Measurements from ENCODE around the gene TEX22. TPM values are rescaled to one million over a fixed set of nuclear protein-coding genes. Genes with fewer than 3 reads are reported as not detected.

The TEX22 gene
- total RNA-seq, 4 donors from 2014 or later, result 0.57 TPM; not detected in 3

DNA sequence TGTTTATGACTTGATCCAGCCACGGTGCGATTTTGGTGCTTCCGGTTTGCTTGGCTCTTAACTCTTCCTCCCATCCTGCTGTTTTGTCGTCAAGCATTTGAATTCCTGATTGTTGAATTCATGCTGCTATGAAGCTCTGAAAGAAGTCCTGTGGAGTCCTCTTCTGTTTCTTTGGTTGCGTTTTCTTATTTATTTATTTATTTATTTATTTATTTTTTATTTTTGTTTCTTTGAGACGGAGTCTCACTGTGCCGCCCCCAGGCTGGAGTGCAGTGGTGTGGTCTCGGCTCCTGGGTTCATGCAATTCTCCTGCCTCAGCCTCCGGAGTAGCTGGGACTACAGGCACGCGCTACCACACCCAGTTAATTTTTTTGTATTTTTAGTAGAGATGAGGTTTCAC, 18.3 kb downstream of the TEX22 start:
- no peak for DNase-seq
- WGBS, 2 donors, result 95% methylated on average over 11 of the region's 11 CpGs
- H3K36me3 ChIP-seq, result no peaks in the 10 kb centered on the region
- H3K9me3 ChIP-seq, result no peaks in the 10 kb centered on the region
- intact Hi-C loops (cut with DNase I), result no loop called here
- H3K4me3 ChIP-seq, result no peak overlapping the region
- H3K27ac ChIP-seq, result no peak overlapping the region
- H3K4me1 ChIP-seq, result peaks cover 33 to 51% (median 40%) of the 10 kb centered on the region in 3 donors
- peaks cover 0 to 20% (median 0%) of the 10 kb centered on the region in 4 donors for H3K27me3 ChIP-seq
- TF ChIP-seq, protein P1, sequence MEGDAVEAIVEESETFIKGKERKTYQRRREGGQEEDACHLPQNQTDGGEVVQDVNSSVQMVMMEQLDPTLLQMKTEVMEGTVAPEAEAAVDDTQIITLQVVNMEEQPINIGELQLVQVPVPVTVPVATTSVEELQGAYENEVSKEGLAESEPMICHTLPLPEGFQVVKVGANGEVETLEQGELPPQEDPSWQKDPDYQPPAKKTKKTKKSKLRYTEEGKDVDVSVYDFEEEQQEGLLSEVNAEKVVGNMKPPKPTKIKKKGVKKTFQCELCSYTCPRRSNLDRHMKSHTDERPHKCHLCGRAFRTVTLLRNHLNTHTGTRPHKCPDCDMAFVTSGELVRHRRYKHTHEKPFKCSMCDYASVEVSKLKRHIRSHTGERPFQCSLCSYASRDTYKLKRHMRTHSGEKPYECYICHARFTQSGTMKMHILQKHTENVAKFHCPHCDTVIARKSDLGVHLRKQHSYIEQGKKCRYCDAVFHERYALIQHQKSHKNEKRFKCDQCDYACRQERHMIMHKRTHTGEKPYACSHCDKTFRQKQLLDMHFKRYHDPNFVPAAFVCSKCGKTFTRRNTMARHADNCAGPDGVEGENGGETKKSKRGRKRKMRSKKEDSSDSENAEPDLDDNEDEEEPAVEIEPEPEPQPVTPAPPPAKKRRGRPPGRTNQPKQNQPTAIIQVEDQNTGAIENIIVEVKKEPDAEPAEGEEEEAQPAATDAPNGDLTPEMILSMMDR (IDR thresholded peaks at IDR 0.05), result no peak
- TF ChIP-seq POLR2A (IDR thresholded peaks at IDR 0.05), result no peak

DNA sequence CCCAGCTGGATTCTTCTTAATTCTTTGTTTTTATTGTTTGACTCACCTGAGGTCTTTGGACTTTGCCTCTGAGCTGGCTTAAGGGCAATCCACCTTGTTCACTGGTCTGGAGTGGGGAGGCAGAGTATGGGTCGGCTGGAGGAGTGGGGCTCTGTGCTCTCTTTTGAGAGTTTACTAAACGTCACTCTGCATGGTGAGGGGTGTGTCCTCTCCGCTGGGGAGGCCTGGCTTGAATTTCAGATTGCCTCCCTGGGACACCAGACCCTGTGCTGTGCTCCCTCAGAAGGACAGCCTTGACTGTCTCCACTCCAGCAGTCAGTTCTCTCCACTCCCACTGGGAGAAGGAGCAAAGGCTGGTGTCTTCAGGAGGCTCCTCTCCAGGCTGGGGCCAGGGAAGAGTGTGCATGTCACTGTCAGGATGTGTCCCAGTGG, 19.4 kb downstream of the TEX22 start:
- DNase-seq, result no peak
- TF ChIP-seq, protein P1 (IDR thresholded peaks at IDR 0.05), result no peak
- TF ChIP-seq POLR2A (IDR thresholded peaks at IDR 0.05), result no peak
- peaks cover 0 to 9% (median 0%) of the 10 kb centered on the region in 4 donors for H3K27me3 ChIP-seq
- H3K4me3 ChIP-seq, result no peak overlapping the region
- no peaks in the 10 kb centered on the region for H3K36me3 ChIP-seq
- peaks cover 38 to 56% (median 42%) of the 10 kb centered on the region in 3 donors for H3K4me1 ChIP-seq
- H3K9me3 ChIP-seq, result no peaks in the 10 kb centered on the region
- no peak overlapping the region for H3K27ac ChIP-seq
- intact Hi-C loops (cut with DNase I), result no loop called here
- WGBS, 2 donors, result 83% methylated on average over 1 of the region's 3 CpGs; no CpG with 5 or more reads in 1 of the 2 donors

DNA sequence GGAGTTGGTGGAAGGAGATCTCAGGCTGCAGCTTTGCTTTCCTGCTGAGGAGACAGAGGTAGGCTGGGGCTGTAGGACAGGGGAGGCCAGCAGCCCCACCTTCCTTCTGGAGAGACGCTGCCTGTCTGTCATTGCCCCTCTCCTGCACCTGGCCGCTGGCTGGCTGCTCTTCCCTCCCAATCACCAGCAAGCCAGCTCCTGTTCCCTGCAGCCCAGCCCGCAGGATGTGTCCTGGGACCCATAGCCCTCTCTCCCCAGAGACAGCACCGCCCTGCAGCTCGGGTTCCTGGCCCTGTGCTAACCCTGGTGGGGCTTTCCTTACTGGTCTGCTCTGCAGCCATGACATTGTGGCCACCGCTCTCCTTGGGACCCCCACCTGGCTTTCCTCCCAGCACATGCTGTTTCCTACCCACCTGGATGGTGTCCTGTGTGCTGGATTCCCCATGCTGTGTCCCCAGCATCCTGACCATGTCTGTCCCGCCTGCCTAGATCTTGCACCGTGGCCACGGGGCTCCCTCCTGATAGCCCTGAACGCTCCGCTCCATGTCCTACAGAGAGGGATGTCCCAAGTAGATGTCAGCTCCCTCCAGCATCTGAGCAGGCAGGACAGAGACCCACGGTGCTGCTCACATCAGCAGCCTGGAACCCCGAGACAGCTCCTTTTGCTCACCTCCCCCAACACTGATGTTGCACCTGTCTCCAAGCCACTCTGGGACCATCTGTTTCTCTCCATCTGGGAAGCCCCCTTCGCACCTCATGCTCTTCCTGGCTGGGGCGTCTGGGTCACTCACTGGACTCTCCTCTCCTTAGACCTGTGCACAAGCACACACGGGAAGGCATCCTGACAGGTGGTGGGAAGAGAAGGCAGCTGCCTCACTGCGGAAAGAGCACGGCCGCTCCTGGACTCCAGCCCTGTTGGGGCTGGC, 20.2 kb downstream of the TEX22 start:
- DNase-seq, result no peak
- intact Hi-C loops (cut with DNase I), result no loop called here
- 68 to 88% methylated on average over 11 of the region's 19 CpGs for WGBS, 2 donors
- Histone ChIP-seq H3K4me3 (peak overlapping the region; percentile 37 to 89 (median 76)), H3K27ac (peak overlapping the region in 1 of 4 donors; percentile 81), H3K4me1 (peaks cover 38 to 60% (median 42%) of the 10 kb centered on the region in 3 donors), H3K27me3 (peaks cover 0 to 6% (median 0%) of the 10 kb centered on the region in 4 donors), H3K36me3 (no peaks in the 10 kb centered on the region), H3K9me3 (no peaks in the 10 kb centered on the region)
- TF ChIP-seq, protein P1 (IDR thresholded peaks at IDR 0.05), result no peak
- no peak for TF ChIP-seq POLR2A (IDR thresholded peaks at IDR 0.05)

DNA sequence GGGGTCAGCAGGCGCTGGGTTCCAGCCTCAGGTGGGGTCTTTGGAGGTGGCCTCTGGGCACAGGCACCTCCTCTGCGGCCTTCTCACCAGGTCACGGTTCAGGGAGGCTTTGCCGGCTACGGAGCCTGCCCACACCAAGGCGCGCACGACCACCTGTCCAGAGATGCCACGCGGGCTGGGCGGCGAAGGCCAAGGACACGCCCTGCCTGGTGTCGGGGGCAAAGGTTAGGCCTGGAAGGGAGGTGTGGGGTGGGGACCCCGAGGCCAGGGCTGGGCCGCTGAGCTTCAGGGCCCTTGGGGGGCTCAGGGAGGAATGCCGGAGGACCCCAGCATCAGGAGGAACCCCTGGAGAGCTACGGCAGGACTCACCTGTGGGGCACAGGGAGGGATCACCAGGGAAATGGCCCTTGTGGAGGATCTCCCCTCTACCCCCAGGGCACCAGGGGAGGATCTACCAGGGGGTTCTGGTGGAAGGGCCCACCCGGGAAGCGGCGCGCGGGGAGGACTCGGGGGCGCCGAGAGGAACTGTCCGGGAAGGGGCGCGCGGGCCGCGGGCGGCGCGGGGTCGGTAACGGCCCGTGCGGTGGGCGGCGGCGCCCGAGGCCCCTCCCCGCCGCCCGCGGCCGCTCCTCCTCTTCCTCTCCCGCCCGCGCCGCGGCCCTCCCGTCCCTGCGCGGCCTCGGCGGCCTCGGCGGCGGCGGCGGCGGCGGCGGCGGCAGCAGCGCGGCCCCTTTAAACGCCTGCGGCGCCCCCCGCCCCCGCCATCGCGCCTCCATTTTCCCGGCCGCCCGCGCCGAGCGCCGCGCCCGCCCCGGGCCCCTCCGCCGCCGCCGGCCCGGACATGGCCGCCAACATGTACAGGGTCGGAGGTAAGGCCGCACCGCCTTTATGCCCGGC, 21.1 kb downstream of the TEX22 start, which contains the start of gene MTA1:
Gene MTA1 (plus strand): TSS at position 633 of the 897 bp plus-strand sequence. CDS start 209 bp downstream, at position 842.
- TF ChIP-seq, protein P1 (IDR thresholded peaks at IDR 0.05), result no peak
- TF ChIP-seq POLR2A (IDR thresholded peaks at IDR 0.05), result no peak
- Histone ChIP-seq H3K4me3 (peak within 1 kb of the TSS; percentile 63 to 89 (median 76)), H3K4me1 (peaks cover 38 to 56% (median 42%) of the 10 kb centered on the region in 3 donors), H3K27me3 (peaks cover 0 to 2% (median 0%) of the 10 kb centered on the region in 4 donors), H3K9me3 (no peaks in the 10 kb centered on the region), H3K36me3 (peaks cover 0 to 6% (median 0%) of the 10 kb centered on the region in 3 donors), H3K27ac (peak within 1 kb of the TSS; percentile 77 to 87 (median 83))
- no peak for DNase-seq
- intact Hi-C loops (cut with DNase I), result no loop called here
- 0% methylated on average over 6 of the region's 96 CpGs; no CpG with 5 or more reads in 1 of the 2 donors for WGBS, 2 donors

Data from esophagus squamous epithelium (tissue), 5 donors.